Skeletal muscle cell (primary cell): ENCODE results near the gene EGFL7.
A peak's percentile ranks its signal among the peaks of the same experiment; 100 is the strongest.
"Not testable (repeated sequence)": the region's sequence is repeated elsewhere in the genome, so short reads cannot be mapped to it uniquely, and the experiment has no call there.

ENCODE experiments used
- DNase-seq: peaks from one replicate; pipeline ENCODE4 v3.0.0-alpha.2; 2010; ENCODE audit warnings: low read depth
- H3K4me3 ChIP-seq: 2 replicates; pipeline ENCODE4 v1.5.1; 2011; ENCODE audit warnings: low read depth, mild to moderate bottlenecking, control low read depth, low read length, moderate library complexity

EGFL7 gene

DNA sequence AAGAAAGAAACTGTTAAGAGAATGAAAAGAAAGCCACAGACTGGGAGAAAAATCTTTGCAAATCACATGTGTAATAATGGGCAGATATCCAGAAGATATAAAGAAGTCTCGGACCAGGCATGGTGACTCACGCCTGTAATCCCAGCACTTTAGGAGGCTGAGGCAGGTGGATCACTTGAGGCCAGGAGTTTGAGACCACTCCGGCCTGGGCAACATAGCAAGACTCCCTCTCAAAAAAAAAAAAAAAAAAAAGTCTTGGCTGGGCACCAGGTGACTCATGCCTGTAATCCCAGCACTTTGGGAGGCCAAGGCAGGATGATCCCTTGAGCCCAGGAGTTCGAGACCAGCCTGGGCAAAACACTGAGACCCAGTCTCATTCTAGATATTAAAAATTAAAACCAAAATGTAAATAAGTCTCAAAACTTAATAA is 48.5 kb downstream of the EGFL7 start:
- not testable (repeated sequence) for DNase-seq

DNA sequence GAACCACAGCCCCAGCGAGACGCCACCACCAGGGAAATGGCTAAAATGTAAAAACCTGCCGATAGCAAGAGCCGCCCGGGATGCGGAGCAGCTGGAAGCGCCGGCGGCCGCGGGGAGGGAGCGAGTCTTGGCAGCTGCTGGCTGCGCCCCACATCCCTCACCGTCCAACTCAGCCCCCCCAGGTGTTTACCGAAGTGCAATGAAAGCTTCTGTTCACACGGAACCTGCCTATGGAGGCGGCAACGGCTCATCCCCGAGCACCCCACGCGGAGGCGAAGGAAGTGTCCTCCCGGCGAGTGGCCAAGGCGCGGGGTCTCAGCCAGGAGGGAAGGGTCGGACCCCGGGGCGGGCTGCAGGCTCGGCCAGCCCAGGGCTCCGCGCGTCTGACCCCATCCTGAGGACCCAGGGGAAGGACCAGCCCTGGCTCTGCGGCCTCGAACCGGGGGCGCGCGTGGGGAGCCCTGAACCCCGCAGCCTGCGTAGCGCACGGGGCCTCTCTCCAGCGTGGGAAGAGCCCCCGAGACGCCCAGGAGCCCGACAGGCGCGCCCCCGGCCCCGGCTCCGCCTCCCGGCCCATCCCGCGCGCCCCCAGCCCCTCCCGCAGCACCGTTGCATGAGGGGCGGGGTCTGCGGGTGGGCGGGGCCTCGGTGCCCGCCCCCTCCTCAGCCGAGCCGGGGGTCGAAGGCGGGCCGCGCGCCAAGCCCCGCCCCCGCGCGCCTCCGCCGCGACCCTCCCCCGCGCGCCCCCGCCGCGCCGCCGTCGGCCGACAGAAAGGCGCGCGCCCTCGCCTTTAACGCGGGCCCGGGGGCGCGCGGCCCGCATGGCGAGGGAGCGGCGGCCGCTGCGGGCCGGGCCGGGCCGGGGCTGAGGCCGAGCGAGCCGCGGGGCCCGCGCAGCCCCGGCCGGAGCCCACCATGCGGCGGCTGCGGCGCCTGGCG is 49.3 kb downstream of the EGFL7 start, which contains the start of gene DIPK1B:
DIPK1B (plus strand) TSS at position 822 of the 939 bp plus-strand sequence; CDS start at position 916, 94 bp downstream.
- H3K4me3 ChIP-seq = peak within 1 kb of the TSS; percentile 53
- no peak for DNase-seq

More for the DNA sequence above, 48.5 kb downstream of the EGFL7 start:
- H3K4me3 ChIP-seq = not testable (repeated sequence)

DNA sequence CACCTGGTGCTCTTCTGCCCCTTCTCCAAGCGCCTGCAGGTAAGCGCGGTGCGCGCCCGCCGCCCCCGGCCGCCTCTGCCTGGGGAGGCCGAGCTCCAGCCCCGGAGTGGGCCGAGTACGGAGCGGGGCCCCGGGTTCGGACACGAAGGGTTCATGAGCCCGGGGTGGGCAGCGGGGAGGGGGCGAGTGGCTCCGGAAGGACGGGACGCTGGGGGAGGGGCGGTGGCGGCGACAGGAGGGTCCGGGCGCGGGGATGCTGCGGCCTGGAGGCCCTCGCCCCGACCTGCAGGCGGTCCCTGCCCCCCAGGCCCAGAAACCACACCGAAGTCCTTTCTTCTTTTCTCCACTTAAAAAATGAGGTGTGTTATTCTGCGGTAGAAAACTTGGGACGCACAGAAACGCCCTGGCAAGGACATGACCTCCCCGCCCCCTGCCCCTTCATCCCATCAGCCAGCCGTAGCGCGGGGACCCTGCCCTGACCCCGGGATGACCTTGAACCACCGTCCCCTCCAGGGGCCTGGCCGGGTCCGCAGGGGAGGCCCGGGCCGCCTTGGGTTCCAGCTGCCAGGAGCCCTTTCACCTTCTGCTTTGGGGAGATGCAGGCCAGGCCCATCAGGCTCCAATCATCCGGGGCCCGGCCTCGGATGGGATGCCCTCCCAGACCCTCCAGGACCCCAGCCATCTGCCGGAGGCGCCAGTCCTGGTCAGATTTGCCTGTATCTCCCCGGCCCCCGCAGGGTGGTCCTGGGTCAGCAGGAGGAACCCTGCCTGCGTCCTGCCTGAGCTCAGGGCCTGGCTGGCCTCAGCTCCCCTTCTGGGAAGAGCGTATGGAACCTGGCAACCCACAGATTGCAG is 50.2 kb downstream of the EGFL7 start:
- peak overlapping the region; percentile 53 for H3K4me3 ChIP-seq
- no peak for DNase-seq

DNA sequence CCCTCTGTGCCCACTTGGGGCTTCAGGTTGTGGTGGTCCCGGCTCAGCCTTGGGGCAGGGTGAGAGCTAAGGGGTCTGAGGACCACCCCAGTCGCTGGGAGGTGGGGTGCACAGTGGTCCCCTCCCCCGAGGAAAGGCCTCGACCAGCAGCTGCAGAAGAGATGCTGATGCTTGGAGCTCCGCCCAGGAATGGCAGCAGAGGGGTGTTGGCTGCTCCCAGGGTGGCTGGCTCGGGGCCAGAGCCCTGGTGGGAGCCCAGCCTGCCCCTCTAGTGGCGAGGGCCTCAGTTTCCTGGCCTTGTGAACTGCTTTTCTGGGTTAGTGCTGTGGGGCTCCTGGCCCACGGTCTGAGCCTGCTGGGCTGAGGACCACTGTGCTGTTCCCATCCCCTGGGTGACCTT is 50.8 kb downstream of the EGFL7 start:
- no peak for DNase-seq
- peak overlapping the region; percentile 53 for H3K4me3 ChIP-seq

DNA sequence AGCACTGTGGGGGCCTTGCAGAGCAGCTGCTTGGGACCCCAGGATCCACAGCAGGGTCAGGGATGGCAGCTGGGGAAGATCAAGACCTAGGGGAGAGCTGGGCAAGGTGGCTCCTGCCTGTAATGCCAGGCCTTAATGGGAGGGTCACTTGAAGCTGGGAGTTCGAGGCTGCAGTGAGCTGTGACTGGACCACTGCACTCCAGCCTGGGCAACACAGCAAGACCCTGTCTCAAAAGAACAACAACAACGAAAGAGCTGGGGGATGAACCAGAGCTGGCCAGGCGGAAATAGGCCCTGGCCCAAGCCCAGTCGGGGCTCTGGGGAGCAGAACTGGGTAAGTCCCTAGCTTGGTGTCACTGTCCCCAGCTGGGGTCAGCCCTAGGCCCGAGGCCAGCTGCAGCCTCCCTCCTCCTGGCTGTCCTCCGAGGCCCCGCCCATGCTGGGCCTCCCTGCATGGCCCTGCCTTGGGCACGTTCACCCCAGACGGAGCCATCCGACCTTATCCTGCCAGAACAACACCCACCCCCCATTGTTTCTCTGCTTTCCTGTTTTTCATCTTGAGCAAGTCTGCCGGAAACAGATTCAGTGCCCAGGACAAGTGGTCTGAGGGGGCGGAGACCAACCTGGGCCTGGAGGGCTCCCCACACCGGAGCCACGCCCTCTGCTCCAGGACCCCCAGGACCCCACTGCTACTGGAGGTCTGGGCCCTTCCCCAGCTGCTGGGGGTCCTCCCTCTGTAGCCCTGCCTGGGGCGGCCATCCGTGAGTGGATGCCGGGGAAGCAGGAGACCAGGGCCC is 51.6 kb downstream of the EGFL7 start:
- DNase-seq = no peak

DNA sequence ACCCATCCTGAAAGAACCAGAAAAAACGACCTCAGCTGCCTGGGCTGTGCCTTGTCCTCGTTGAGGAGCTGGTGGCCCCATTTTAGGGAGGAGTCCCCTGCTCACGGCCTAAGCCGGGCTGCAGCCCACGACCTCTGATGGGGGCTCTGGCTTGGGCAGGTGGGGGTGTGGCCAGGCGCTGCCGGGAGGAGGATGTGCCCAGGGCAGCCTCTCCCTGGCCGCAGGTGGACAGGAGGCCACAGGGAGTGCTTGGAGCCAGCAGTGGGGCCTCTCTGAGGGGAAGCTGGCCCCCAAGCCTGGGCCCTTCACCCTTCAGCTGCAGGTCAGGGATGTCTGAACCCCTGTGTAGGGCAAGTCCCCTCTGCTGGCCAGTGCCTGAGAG is 52.2 kb downstream of the EGFL7 start:
- H3K4me3 ChIP-seq = no peak overlapping the region
- no peak for DNase-seq

More for the DNA sequence above, 51.6 kb downstream of the EGFL7 start:
- no peak overlapping the region for H3K4me3 ChIP-seq

DNA sequence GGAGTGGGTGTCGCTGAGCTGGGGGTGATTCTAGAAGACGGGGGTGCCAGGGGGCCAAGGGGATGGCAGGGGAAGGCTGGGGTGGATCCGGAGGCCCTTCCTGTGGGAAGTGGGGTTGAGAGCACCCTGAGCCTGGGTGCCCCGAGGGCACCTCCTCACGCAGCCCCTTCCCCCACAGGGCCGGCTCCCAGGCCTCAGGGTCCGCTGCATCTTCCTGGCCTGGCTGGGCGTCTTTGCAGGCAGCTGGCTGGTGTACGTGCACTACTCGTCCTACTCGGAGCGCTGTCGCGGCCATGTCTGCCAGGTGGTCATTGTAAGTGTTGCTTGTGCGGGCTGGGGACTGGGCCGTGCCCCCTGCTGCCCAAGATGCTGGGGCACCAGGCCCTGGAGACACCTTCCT is 54.7 kb downstream of the EGFL7 start:
- no peak overlapping the region for H3K4me3 ChIP-seq
- no peak for DNase-seq

DNA sequence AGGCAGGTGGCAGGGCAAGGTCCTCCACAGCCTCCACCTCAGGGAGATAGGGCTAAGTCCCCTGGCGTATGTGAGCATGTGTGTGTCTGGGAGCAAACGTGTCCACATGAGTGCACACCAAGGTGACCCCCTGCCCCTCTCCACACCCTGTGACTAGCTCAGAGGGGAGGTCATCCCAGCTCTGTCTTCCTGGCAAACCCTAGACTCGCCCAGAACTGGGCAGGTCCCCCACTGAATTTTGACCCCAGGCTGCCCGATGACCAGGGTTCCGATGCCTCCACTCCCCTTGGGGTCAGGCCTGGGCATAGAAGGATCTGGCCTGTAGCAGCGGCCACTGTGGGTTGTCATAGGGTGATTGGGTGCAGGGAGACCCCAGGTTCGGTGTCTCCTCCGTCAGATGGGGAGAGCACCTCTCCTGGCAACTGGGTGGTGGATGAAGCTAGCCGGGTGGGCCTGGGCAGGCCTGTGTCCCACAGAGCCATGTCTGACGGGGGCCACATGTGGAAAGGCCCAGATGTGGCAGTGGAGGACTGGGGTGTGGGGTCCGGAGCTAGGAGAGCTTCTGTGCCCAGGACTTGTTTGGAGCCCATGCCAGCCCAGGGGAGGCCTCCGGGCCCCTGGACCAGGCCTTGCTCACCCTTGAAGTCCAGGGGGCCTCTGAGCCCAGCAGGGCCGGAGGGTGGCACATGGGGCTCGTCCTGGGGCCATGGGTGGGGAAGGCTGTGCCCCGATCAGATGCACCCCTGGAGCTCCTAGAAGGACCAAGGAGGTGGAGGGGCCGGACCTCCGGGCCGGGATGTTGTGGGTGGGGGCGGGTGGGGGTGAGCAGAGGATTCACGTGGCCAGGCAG is 55.9 kb downstream of the EGFL7 start:
- no peak overlapping the region for H3K4me3 ChIP-seq
- DNase-seq = no peak

DNA sequence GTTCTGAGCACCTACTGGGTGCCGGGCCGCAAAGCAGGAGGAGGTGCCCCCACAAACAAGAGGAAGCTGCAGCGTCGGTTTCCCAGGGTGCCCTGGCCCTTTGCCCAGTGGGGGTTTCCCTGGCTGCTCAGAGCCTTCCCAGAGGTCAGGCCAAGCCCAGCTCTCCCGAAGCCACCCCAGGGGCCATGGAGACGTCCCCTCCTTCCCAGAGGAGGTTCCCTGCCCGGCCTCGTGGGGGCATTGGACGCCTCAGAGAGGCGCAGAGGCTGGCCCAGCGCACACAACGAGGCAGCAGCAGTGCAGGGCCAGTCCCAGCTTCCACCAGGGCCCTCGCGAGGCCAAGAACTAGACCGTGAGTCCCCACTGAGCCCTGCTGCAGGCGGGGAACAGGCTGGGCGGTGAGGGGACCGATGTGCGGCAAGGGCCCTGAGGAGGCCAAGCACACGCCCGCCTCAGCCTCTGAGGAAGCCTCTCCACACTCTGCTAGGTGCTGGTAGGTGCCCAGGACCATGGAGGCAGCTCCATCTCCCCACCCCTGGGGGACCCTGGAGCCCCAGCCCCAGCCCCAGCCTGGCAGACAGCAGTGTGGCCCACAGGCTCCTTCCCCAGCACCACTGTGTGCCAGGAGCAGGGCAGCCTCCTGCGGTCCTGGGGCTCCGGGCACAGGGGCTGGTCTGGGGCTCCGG is 56.6 kb downstream of the EGFL7 start:
- no peak overlapping the region for H3K4me3 ChIP-seq
- no peak for DNase-seq

DNA sequence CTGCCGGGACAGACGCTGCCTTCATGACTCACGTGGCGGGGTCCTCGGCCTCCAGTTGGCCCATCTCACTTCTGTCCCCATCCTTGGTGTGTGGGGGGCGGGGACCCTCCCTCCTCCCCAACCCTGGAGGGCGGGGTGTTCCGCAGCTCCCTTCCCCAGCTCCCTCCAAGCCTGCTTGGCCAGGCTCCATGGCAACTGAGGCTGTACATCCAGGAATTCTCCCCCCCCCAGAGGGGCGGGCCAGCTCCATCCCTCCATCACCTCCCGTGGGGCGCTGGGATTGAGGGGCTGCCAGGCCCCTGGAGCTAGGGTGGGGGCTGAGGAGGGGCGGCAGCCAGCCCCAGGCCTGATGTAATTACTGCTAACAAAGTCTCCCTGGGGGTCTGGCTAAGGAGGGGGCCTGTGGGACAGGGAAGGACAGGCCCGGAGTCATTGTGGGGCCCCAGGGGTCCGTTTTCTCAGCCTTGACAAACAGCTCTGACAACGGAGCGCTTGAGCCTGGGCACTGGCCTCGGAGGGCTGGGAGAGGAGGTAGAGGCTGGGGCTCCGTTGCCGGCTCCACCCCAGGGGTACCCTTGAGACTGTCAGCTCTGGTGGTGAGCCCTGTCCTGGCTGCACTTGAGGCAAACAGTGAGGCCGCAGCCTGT is 57.7 kb downstream of the EGFL7 start:
- H3K4me3 ChIP-seq = no peak overlapping the region
- DNase-seq = no peak

DNA sequence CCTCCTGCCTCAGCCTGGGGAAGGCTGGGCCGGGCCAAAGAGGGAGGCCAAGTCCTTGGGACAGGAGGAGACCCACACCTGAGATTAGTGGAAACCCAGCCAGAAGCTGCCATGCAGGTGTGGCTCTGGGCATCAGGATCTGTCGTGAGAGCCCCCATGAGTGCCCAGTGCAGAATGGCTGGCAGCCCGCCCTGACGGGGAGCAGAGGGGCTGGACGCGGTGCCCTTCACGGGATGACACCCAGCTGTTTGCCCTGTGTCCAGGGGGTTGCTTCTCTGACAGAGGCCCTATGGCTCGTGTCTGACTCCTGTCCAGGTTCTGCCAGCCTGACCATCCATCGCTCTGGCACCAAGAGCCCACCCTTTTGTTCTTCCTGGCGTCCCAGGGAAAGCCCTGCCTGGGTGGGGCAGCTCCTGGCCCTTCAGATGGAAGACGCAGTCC is 58.2 kb downstream of the EGFL7 start:
- H3K4me3 ChIP-seq = no peak overlapping the region
- DNase-seq = no peak

DNA sequence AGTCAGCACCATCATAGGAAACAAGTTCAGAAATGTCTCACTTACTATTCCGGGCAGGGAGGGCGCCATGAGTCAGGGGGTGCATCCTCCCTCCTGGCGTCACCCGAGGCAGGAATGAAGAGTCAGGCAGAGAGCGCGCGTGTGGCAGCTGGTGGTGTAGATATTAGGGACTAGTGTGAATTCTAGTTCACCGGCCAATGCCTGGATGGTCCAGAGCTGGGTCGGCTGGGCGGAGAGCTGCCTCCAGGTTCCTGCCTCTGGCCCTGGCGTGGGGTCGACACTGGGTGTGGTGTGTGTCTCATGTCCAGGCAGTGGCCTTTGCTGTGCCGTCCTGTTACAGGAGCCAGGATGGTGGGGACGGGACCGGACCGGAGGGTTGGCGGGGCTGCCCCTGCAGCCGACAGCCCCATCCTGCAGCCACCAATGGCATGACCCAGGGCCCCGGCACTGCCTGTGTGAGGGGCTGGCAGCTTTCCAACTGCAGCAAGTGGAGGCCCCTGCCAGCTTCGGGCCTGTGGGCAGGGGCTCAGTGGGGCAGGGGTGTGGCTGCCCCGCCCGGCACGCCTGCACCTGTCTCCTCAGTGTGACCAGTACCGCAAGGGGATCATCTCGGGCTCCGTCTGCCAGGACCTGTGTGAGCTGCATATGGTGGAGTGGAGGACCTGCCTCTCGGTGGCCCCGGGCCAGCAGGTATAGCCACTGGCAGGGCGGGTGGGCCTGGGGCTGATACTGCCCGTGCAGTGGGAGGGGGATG is 58.8 kb downstream of the EGFL7 start:
- H3K4me3 ChIP-seq = no peak overlapping the region
- DNase-seq = no peak
